Posterior vena cava (tissue), 2 donors: ENCODE results near the gene NTM. TPM values are rescaled to one million over a fixed set of nuclear protein-coding genes. Genes with fewer than 3 reads are reported as not detected.

ENCODE experiments used
- DNase-seq: peaks from one replicate; pipeline ENCODE4 v3.0.0-alpha.2; 2020; ENCODE audit warnings: low spot score
- intact Hi-C, 2 donors: fragments of 100-400 bp; cut with DNase I; formaldehyde crosslinking; loops; one replicate each; pipeline versions ENCODE4 v1.14.1 to v1.14.2; 2022 to 2023
- total RNA-seq, 2 donors: library from RNA; stranded (reverse); fragmentation: NEBNext Ultra II Directional; extraction: Animal tissue kit (Norgen Biotek cat#: 25700); gene quantifications; one replicate each; pipeline ENCODE4 v1.2.1, GENCODE V29; 2021
- donor health status: DM: yes; HTN: yes; CAD: no.
- donor health status: DM: yes; HTN: yes; CAD: no.

NTM gene
- total RNA-seq, 2 donors from 2014 or later, result 8.2 to 16.1 TPM

DNA sequence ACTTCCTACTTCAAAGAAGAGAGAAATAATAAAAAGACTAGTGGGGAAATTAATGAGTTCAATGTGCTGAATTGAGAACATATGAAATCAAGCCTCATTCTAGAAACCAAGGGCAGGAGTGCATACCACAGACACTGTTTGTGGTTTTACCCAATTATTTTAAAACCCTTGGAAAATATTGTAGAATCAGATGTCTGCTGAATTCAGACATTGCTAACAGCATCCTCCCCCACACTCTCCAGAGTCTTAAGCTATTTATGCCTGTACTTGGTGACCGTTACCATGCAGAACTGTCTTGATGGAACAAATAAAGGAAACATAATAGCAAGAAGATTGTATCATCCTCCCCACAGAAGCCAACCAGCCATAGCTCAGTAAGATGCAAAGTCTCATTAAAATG is 850.1 kb downstream of the NTM start:
- no peak for DNase-seq
- intact Hi-C loops, result no loop called here

DNA sequence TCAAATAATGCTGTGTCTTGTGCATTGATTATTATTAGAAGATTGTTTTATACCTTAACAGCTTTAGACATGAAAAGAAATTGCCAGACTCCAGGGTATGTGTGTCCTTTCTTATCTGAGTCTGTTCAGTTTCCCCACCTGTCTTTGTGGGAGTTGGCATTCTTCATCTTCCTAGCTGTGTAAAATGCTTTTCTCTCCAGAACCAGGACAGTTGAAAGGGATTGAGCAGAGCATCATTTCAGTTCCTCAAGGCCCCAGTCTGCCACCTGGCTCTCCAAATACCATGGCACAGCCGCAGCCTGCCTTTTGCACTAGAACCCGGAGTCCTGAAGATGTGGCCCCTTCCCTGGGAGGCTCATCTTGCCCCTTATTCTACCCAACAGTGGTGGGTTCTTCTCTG is 851.9 kb downstream of the NTM start:
- DNase-seq, result no peak
- intact Hi-C loops, result no loop called here

DNA sequence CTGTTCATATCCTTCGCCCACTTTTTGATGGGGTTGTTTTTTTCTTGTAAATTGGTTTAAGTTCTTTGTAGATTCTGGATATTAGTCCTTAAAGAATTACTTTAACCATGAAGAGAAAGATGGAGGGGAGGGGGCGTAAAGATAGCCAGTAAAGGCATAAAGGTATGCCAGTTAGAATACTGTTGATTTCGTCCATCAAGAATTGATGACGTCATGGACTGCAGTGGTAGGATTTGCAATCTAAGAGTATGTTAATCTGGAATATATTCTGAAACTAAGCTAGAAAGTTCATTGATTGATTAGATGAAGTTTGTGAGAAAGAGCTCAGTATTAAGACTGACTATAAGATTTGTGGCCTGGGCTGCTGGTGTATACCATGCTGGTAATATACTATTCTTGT is 856.1 kb downstream of the NTM start:
- no peak for DNase-seq
- intact Hi-C loops, result no loop called here

DNA sequence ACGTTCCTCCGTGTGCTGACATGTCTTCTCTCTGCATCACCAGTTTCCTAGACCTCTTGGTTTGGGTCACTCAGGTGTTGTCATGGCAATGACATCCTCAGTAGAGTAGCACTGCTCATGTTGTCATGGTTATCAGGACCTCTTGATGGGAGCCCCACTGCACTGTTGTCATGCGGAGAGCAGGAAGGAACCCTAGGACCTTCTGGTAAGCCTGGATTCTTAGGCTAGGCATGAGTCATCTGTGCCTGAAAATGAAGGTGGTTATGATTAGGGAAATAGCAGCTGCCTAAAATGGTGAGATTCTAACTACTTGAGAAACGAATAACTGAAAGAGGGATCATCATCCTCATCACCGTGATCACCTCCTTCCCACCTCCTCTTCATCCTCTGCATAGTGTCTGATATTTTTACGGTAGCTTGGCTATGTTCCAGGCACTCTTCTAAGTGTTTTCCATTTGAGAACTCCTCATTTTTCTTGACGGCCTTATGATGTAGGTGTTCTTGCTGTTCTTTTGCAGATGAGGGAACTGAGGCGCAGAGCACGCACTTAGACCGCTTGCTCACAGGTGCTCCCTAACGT is 858.4 kb downstream of the NTM start:
- no peak for DNase-seq
- intact Hi-C loops, result no loop called here

DNA sequence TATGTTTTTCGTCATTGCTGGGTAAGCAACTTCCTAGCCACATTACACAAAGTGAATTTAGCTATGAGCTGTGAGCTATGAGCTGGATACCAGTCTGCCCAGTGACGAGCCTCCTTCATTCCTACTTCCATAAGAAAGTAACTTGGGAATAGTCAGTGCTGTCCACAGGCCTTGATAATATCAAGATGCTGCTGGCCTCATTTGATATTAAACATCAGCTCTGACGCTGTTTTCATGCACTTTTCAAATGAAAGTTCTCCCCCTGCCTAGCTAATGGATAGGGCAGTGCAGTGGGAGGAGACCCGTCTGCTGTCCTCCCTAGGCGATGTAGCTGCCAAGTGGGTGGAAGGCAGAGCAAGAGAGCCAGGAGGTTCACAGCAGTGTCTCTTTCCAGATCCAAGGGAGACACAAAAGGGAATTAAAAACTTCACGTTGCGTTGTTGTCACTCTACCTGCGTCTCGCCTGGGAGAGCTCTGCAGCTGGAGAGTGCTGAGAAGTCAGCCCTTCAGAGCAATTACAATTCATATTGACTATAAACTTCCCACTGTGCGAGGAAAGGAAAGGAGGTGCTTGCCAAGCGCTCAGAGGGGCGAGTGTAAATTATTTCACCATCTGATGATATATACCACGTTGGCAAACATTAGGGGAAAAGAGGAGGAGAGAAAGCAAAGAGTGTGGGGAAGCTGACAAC is 861.4 kb downstream of the NTM start:
- no peak for DNase-seq
- intact Hi-C loops, result no loop called here

DNA sequence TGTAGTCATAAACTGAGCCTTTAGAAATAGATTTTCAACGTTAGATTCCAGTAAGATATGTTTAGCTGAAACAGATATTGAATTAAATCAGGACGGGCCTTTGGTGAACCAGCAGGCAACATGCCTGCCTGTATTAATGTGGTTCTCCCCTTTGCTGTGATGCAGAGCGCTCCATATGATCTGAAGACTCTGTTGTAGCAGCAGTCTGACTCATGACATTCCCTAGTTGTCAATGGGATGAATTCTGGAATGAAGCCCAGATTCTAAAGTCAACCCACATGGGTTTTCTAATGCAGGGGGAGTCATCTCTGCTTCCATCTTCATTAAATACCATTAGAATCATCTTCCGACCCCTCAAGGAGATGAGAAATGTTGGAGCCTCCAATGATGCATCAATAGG is 864.5 kb downstream of the NTM start:
- intact Hi-C loops, result no loop called here

DNA sequence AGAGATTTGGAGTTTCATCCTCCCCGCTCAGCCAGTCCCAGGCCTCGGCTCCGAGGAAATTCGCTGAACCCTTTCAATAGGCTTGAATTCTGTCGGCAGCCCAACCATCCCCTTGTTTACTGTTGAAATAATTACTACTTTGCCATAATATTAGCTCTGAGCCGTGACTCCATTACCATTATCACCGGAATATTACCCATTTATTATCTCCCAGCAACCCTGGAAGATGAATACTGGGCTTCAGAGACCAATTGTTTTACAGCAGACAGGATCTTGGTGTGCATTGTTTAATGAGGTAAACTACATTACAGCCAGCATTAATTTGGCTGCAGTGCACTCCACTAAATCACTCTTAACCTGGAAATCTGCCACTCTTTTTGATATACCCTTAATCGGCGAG is 867.4 kb downstream of the NTM start:
- DNase-seq, result no peak
- intact Hi-C loops, result no loop called here

More for the DNA sequence above, 864.5 kb downstream of the NTM start:
- DNase-seq, result no peak

DNA sequence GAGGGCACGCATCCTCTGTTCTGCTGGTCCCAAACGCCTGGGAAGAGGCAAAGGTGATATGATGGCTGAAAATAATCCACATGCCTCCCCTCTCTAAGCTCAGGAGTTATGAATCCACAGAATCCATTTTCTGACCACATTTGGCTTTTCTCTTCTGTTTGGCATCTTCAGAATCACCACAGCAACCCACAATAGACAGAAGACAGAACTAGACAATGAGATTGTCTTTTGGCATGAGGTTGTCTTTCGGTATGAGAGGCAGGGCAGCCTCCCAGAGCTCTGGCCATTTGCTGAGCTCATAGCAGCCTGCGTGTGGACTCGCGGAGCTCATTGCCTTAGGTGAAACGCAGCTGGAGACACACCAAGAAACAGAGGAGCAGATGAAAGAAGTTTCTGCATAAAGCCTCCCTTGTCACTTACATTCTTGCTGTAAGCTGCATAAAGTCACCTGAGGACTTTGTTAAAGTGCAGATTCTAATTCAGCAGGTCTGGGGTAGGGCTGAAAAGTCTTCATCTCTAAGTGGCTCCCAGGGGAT is 868.0 kb downstream of the NTM start:
- no peak for DNase-seq
- intact Hi-C loops, result no loop called here

DNA sequence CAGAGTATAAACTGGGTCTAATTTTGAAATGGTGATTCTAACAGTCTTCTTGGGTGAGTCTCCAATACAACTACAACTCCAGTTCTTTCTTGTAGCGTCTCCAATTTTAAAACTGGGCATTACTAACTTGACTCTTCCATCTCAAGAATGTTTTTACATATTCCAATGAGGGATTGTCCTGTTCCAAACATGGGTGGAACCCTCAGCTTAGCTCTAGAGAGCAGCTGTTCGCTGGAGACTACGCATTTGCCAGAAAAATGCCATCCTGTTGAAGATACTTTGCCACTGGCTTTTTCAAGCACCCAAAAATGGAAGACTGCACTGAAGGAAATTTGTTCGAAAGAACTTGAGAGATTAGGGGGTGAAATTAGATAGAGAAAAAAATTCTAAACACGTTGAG is 870.0 kb downstream of the NTM start:
- intact Hi-C loops, result no loop called here
- DNase-seq, result no peak

DNA sequence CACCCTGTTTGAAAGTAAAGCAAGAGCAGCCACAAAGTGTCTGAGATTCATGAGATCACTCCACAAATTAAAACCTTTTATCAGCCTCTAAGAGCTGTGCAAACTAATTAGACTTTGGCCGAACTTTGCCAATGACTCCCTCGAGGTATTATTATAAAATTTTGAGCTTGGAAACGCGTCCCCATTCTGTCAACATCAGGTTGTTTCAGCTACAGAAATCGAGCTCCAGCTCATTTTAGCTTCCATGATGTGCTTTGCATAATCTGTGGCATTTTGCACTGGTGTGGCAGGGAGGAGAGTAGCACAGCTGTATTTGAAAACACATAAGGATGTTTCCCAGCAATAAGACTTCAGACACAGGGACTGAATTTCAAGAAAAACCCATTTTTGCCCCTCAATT is 872.2 kb downstream of the NTM start:
- no peak for DNase-seq
- intact Hi-C loops, result no loop called here

DNA sequence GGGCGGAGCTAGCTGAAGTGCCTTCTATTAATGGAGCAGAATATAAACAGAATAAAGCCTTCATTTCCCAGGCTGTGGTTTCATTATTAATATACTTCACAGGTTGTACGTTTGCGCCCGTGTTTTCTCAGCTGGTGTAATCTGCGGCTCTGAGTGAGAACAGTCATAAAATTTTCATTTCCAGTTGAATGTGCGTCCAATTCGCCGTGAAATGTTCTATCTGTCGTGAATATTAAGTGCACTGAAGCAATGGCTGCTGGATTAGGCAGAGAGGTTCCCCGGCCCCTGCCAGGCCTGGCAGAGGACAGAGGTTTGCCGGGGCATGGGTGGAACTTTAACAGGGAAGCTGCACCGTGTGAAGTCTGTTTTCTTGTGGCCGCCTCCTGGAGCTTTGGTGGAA is 874.4 kb downstream of the NTM start:
- intact Hi-C loops, result no loop called here

DNA sequence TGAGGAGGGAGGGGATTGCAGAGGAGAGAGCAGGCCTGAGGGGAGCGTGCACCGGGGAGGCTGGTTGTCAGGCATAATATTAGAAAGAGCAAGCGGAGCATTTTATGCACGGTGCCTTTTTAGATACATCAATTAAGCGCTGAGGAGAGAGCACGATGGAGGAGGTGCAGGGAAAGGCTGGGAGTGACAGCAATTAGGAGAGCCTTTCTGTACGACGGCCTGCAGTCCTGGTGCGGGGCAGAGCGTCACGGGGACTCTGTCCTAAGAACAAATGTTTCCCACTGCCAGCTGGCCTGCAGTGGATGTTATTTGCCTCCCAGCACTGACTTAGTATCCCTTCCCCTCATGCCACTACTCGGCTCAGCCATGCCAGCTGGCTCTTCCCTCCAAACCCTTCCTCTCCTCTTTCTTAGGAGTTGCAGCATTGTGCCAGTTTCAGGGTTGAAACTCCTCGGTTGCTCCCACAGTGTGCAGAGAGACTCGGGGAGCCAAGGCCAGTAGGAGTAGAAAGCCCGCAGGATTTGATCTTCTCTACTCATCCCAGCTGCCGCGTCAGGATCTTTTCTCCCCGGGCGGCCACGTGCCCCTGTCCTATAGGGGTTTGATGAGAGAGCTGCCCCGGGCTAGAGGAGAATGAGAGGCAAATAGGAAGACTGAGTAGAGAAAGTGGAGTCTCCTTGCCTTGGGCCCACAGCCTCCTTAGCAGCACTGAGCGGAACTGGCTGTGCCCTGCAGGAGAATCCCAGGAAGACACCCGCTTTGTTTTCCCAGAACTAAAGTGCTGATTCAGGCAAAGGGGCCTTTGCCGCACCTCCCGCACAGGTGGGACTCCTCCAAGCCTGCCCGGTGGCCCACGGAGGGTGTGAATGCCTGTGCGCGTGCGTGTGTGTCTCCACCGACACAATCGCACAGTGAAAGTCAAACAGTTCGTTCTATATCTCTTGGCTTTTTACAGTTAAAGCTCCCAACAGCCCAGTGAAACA is 875.3 kb downstream of the NTM start:
- intact Hi-C loops, result no loop called here

More for the DNA sequence above, 874.4 kb downstream of the NTM start:
- no peak for DNase-seq

DNA sequence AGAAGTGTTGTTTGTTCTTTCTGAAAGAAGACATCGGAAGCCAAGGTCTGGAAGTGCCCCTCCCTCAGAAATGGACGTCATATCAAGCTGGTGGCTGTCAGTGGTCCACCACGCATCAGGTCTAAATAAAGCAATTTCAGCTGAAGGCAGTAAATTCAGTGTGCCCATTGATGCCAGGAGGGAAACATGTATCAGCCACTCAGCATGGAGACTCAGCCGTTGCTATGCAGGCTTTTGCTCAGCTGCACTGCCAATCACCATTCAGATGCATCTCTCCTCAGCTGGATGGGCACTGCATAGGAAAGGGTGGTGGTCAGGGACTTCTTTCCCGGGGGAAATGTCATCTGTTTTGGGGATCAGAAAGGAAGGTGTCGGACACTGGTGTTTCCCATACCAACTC is 878.2 kb downstream of the NTM start:
- DNase-seq, result no peak
- intact Hi-C loops, result no loop called here

More for the DNA sequence above, 875.3 kb downstream of the NTM start:
- DNase-seq, result no peak

DNA sequence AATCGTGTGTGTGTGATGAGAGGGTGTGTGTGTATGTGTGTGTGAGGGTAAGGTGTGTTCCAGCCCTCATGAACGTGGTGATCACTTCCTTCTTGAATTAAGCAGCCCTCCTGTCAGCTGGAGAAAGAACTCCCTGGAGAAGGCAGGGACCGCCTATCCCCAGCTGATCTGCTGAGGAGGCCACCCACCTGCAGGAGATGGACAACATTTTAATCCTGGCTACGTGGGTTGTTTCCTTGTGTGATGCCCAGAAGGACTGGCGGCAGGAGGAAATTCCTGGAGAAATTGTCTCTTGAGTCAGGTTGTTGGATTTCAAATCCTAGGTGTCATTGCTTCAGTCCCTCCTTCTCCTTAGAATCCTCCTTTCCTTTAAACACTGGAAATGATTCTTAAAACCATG is 878.8 kb downstream of the NTM start:
- no peak for DNase-seq
- intact Hi-C loops, result no loop called here

DNA sequence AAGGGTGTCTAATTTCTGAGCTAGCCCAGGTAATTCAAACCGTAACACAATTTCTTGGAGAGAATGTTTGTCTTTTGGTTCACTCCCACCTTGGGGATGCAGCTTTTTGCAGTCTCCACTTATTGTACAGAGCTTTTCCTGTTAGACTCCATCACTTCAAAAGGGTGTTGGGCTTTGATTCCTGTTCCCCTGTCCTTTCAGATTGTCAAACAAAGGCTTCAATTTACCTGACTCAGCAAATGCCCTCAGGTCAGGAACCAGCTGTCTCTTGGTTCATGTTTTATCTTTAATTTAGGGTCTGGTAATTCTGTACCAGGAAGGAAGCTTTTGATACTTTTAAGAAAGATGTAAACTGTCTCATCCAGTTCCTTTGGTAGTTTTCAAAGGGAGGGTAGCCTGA is 880.6 kb downstream of the NTM start:
- no peak for DNase-seq
- intact Hi-C loops, result no loop called here

DNA sequence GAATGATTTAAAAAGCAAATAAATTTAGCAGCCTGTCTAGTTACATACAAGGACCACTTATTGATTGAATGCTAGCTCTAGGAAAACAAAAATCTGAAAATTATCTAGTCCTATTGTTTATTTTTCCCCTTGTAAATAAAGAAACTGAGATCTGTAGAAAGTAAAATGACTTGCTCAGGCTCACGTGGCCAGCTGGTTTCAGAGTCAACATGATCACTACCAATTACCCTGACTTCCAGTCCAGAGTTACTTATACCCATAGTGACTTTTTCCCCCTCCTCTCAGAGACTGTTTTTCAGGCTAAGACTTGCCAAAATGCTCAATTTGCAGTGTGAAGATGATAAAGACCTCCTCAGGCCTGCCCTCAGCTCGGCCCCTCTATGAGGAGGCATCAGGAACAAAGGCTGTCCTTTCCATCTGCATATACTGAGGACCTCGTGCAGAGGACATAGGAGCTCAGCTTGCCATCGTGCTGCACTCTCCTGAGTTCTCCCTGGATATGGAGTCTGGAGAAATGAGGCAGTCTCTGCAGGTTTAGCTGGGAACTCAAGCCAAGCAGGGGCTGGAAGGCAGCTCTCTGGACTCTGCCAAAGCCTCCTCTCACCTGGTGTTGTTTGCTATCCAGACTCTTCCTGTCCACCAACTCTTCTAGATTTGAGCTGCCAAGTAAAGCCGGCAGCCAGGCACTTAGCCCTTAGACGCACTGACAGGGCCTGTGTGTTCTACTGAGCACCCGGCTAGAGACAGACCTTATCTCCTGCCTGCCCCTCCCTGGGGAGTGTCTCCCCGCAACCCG is 883.3 kb downstream of the NTM start:
- DNase-seq, result no peak
- intact Hi-C loops, result no loop called here

DNA sequence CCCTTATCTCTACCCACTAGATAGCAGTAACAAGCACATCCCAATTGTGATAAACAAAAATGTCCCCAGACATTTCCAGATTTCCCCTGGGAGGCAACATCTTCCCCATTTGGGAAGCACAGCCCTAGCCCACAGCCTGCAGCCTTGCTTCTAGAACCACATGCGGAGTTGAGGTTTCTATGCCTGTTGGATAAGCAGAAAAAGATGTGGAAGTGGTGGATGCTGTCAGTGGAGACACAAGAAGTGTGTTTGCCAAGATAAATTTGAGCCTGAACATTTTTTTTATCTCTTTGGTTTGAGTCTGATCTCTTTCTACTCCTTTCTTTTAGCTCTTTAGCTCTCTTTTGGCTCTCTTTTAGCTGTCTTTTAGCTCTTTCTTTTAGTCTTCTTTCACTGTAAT is 884.5 kb downstream of the NTM start:
- DNase-seq, result no peak
- intact Hi-C loops, result no loop called here

DNA sequence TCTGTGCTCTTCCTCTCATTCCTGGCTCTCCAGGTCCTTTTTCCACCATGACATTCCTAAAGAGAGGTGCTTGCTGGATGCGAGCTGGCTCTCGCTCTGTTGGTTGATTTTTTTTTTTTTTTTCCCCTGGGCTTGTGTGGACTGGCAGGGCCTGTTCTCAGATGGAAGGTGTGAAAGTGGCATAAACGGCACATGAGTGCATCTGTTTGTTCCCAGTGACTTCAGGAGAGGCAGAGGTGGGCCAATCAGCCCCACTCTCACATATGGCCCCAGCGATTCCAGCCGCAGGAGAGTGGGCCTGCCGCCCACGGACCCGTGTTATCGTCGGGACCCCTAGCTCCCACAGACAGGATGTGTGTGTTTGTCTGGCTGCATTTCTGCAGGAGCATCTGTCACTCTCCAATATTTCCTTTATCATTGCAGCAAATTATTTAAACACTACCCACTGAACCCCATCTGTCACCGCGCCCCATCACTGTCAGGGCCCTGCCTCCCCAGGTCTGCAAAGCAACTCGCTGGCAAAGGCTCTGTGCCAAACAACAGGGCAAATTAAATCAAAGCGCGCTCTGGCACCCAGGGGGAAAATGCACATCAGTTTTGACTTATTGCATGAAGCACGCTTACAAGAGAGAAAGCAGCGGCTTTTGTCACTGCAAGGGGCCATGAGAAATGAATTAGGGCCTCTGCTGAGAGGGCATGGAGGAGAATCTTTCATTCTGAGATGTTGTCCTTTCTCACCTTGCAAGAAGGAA is 886.3 kb downstream of the NTM start:
- intact Hi-C loops, result no loop called here
- no peak for DNase-seq

DNA sequence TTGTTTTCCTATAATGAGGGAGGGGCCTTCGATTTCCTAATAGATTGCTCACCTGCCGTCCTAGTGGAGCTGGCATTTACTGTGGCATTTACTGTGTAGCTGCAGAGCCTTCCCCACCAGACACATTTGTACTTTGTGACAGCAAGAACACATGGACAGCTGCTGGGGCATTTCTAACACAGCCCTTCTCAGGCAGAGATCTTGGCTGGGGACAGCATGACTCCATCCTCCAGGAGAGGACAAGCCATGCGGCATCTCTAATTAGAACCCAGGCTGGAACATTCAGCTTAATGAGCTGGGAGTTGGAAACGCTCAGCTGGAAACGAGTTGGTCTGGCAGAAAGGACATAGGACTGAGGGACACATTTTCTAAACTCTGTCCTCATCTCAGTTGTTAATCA is 887.5 kb downstream of the NTM start:
- intact Hi-C loops, result no loop called here

More for the DNA sequence above, 887.5 kb downstream of the NTM start:
- DNase-seq, result no peak
